Natural killer cell (primary cell): Measurements from ENCODE around the gene THSD7B. TPM values are rescaled to one million over a fixed set of nuclear protein-coding genes. Genes with fewer than 3 reads are reported as not detected.

ENCODE experiments used
- ATAC-seq, 3 donors: fragments of 150-1000 bp in 2 of 3; fragments of 200-7000 bp in 1 of 3; cut with Tn5 transposase; 1 replicate in 1 of 3; 2 replicates in 2 of 3; pipeline ENCODE4 v1.10.0; 2021; ENCODE audit warnings: mild to moderate bottlenecking in 2 of 3, moderate library complexity in 2 of 3
- DNase-seq, 2 donors: peaks; one replicate each; pipeline versions ENCODE4 v3.0.0 to v3.0.0-alpha.2; 2013 to 2021; ENCODE audit warnings: mixed read lengths in 1 of 2
- H3K27ac ChIP-seq: one replicate; pipeline ENCODE4 v1.5.1; 2013; ENCODE audit warnings: mild to moderate bottlenecking, low read length
- H3K27me3 ChIP-seq: one replicate; pipeline ENCODE4 v1.6.1; 2013; ENCODE audit warnings: low read length; ENCODE audit not compliant: control insufficient read depth, insufficient read depth
- H3K36me3 ChIP-seq: one replicate; pipeline ENCODE4 v1.6.1; 2013; ENCODE audit warnings: low read length; ENCODE audit not compliant: control insufficient read depth, insufficient read depth
- H3K4me1 ChIP-seq: one replicate; pipeline ENCODE4 v1.6.1; 2013; ENCODE audit warnings: low read length; ENCODE audit not compliant: control insufficient read depth, insufficient read depth
- H3K4me3 ChIP-seq: one replicate; pipeline ENCODE4 v1.5.1; 2013; ENCODE audit warnings: low read length
- H3K9me3 ChIP-seq: one replicate; pipeline ENCODE4 v1.6.1; 2013; ENCODE audit warnings: low read length; ENCODE audit not compliant: control insufficient read depth, insufficient read depth
- H3K27ac Mint-ChIP-seq, 2 donors: one replicate each; pipeline ENCODE4 v1.8.0; 2022; ENCODE audit warnings: mild to moderate bottlenecking in 2 of 2, mixed read lengths in 2 of 2, moderate library complexity in 1 of 2
- H3K27me3 Mint-ChIP-seq, 2 donors: one replicate each; pipeline ENCODE4 v1.8.0; 2022; ENCODE audit warnings: low read depth in 2 of 2, mixed read lengths in 2 of 2
- H3K36me3 Mint-ChIP-seq: one replicate; pipeline ENCODE4 v1.8.0; 2022; ENCODE audit warnings: mixed read lengths
- H3K4me1 Mint-ChIP-seq, 2 donors: one replicate each; pipeline ENCODE4 v1.8.0; 2022; ENCODE audit warnings: mixed read lengths in 2 of 2
- H3K4me3 Mint-ChIP-seq: one replicate; pipeline ENCODE4 v1.8.0; 2022; ENCODE audit warnings: mild to moderate bottlenecking, moderate library complexity, mixed read lengths
- H3K9me3 Mint-ChIP-seq, 2 donors: one replicate each; pipeline ENCODE4 v1.8.0; 2022; ENCODE audit warnings: mixed read lengths in 2 of 2
- CTCF ChIP-seq: fragments of 200-600 bp; IDR thresholded peaks from one replicate; pipeline ENCODE4 v1.8.0; 2022; ENCODE audit warnings: antibody characterized with exemption
- WGBS: methylation state at CpG from one replicate; pipeline ENCODE4 v1.1.7; 2013; ENCODE audit warnings: missing lambda C conversion rate; ENCODE audit not compliant: insufficient coverage; 5-methylcytosine and 5-hydroxymethylcytosine counted together
- intact Hi-C: fragments of 100-400 bp; cut with micrococcal nuclease; formaldehyde crosslinking; loops from one replicate; pipeline ENCODE4 v1.14.2; 2022
- total RNA-seq, 4 donors: library from RNA; stranded (reverse); fragments of 120-200 nt in 1 of 4; gene quantifications; one replicate each; pipeline versions ENCODE4 v1.2.3 to v1.2.4, GENCODE V29; 2013 to 2022

Gene THSD7B
- total RNA-seq, 3 donors from 2014 or later (not counting 1 experiment from before 2014, with no cell fraction given), result not detected

- no peak overlapping the region for H3K27ac ChIP-seq
- no peak for ATAC-seq
- Mint-ChIP-seq H3K27me3 (no peaks in the 10 kb centered on the region), H3K4me1 (no peaks in the 10 kb centered on the region), H3K4me3 (no peak overlapping the region), H3K36me3 (no peaks in the 10 kb centered on the region), H3K9me3 (peaks cover 0 to 10% of the 10 kb centered on the region in 2 donors), H3K27ac (no peak overlapping the region)
- no peaks in the 10 kb centered on the region for H3K36me3 ChIP-seq
- H3K27me3 ChIP-seq, result no peaks in the 10 kb centered on the region
- 58% methylated on average over 1 of the region's 2 CpGs for WGBS
- DNase-seq, result no peak
- H3K4me1 ChIP-seq, result no peaks in the 10 kb centered on the region
- no peaks in the 10 kb centered on the region for H3K9me3 ChIP-seq
- TF ChIP-seq CTCF, result no peak
- no peak overlapping the region for H3K4me3 ChIP-seq
- intact Hi-C loops, result no loop called here
These were observed 756.6 kb downstream of the THSD7B start for GRCh38 chr2:137521653-137522619.

- no peak overlapping the region for H3K27ac ChIP-seq
- no peak overlapping the region for H3K4me3 ChIP-seq
- no peak overlapping the region for H3K4me3 Mint-ChIP-seq
- ATAC-seq (no peak), DNase-seq (no peak)
- no peak overlapping the region for H3K27ac Mint-ChIP-seq
- no peaks in the 10 kb centered on the region for H3K27me3 Mint-ChIP-seq
- no peaks in the 10 kb centered on the region for H3K36me3 Mint-ChIP-seq
- no peaks in the 10 kb centered on the region for H3K4me1 ChIP-seq
- H3K4me1 Mint-ChIP-seq, result no peaks in the 10 kb centered on the region
- no peaks in the 10 kb centered on the region for H3K9me3 ChIP-seq
- no peak for TF ChIP-seq CTCF
- peaks cover 2 to 12% of the 10 kb centered on the region in 2 donors for H3K9me3 Mint-ChIP-seq
- no peaks in the 10 kb centered on the region for H3K36me3 ChIP-seq
- intact Hi-C loops, result no loop called here
- WGBS, result 74% methylated on average over 1 of the region's 1 CpG
- H3K27me3 ChIP-seq, result no peaks in the 10 kb centered on the region
These were observed 757.3 kb downstream of the THSD7B start for GRCh38 chr2:137522620-137523011.

GRCh38 chr2:137523931-137524330 is 758.6 kb downstream of the THSD7B start:
- no peak overlapping the region for H3K27ac ChIP-seq
- H3K36me3 ChIP-seq, result no peaks in the 10 kb centered on the region
- Mint-ChIP-seq H3K36me3 (no peaks in the 10 kb centered on the region), H3K27ac (no peak overlapping the region), H3K27me3 (no peaks in the 10 kb centered on the region), H3K4me3 (no peak overlapping the region), H3K9me3 (peaks cover 3 to 13% of the 10 kb centered on the region in 2 donors), H3K4me1 (no peaks in the 10 kb centered on the region)
- TF ChIP-seq CTCF, result no peak
- H3K4me3 ChIP-seq, result no peak overlapping the region
- no peaks in the 10 kb centered on the region for H3K9me3 ChIP-seq
- intact Hi-C loops, result no loop called here
- H3K4me1 ChIP-seq, result no peaks in the 10 kb centered on the region
- ATAC-seq, result no peak
- no peak for DNase-seq
- no peaks in the 10 kb centered on the region for H3K27me3 ChIP-seq
- WGBS, result 70% methylated on average over 3 of the region's 3 CpGs
